ENCODE measurements around the gene NCAN.

DNA sequence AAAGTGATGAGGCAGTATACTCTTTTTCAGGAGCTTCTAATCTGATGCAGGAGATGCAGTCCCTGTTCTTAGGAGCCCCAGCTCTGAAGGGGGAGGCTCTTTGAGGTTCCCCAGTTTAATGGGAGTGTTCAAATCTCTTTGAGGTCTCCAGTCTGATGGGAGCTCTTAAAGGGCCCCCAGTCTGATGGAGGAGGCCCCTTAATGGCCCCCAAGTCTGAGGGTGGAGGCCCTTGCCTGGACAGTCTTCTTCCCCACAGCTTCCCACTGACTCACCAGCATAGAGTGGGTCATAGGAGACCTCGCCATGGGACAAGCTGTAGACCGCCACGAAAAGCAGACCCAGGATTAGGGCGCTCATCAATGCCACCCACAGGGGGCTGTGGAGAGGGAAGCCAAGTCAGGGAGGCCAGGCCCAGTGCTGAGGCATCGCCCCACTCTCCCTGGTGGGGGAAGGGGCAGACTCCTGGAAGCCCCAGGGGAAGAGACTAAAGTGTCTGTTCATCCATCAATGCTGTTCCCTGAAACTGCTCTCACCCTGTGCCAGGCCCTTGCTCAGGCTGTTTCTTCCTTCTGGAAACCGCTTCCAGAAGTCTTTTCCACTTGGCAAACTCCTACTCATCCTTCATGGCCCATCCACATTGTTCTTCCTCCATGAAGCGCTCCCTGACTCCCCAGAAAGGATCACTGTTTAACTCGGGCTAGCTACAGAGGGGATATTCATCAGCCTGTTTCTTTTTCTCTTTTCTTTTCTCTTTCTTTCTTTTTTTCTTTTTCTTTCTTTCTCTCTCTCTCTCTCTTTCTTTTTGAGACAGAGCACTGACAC lies 59.2 kb downstream of the NCAN start:
- no peak for TF ChIP-seq POLR2A (IDR thresholded peaks at IDR 0.05)
- TF ChIP-seq, protein P1, sequence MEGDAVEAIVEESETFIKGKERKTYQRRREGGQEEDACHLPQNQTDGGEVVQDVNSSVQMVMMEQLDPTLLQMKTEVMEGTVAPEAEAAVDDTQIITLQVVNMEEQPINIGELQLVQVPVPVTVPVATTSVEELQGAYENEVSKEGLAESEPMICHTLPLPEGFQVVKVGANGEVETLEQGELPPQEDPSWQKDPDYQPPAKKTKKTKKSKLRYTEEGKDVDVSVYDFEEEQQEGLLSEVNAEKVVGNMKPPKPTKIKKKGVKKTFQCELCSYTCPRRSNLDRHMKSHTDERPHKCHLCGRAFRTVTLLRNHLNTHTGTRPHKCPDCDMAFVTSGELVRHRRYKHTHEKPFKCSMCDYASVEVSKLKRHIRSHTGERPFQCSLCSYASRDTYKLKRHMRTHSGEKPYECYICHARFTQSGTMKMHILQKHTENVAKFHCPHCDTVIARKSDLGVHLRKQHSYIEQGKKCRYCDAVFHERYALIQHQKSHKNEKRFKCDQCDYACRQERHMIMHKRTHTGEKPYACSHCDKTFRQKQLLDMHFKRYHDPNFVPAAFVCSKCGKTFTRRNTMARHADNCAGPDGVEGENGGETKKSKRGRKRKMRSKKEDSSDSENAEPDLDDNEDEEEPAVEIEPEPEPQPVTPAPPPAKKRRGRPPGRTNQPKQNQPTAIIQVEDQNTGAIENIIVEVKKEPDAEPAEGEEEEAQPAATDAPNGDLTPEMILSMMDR (IDR thresholded peaks at IDR 0.05), result no peak

Data from right lobe of liver (tissue), 4 donors.